Ovary (tissue), 9 donors: ENCODE measurements around the gene TNK2. TPM values are rescaled to one million over a fixed set of nuclear protein-coding genes. Genes with fewer than 3 reads are reported as not detected.

Source experiments
- DNase-seq, 5 donors: peaks; one replicate each; pipeline ENCODE4 v3.0.0-alpha.2; 2019 to 2020
- H3K27ac ChIP-seq, 2 donors: fragments of 200-600 bp; one replicate each; pipeline versions ENCODE4 v1.5.1 to v1.8.0; 2019 to 2022
- H3K27me3 ChIP-seq: fragments of 200-600 bp; one replicate; pipeline ENCODE4 v1.8.0; 2022
- H3K36me3 ChIP-seq: fragments of 200-600 bp; sonication (generic); one replicate; pipeline ENCODE4 v1.5.1; 2019
- H3K4me1 ChIP-seq: one replicate; pipeline ENCODE4 v1.8.1; 2013; ENCODE audit warnings: mild to moderate bottlenecking, moderate library complexity; ENCODE audit not compliant: insufficient read depth
- H3K4me3 ChIP-seq: fragments of 200-600 bp; sonication (generic); one replicate; pipeline ENCODE4 v1.5.1; 2017
- H3K9me3 ChIP-seq, 2 donors: fragments of 200-600 bp in 1 of 2; sonication (generic) in 1 of 2; one replicate each; pipeline versions ENCODE4 v1.5.1 to v1.8.1; 2013 to 2019; ENCODE audit warnings: mild to moderate bottlenecking in 1 of 2, moderate library complexity in 1 of 2
- EP300 ChIP-seq: sonication (generic); formaldehyde crosslinking; IDR thresholded peaks from one replicate; pipeline ENCODE4 v1.6.1; 2017; ENCODE audit warnings: antibody characterized with exemption
- POLR2A ChIP-seq: fragments of 450-650 bp; IDR thresholded peaks from one replicate; pipeline ENCODE4 v1.6.1; 2017; ENCODE audit warnings: antibody characterized with exemption, mild to moderate bottlenecking, moderate library complexity
- WGBS, 3 donors: extraction: QIAGEN DNeasy Blood & Tissue Kit in 1 of 3; methylation state at CpG; one replicate each; pipeline versions ENCODE4 v1.1.5 to v1.1.7; 2013 to 2017; 5-methylcytosine and 5-hydroxymethylcytosine counted together
- intact Hi-C, 4 donors: fragments of 100-400 bp; cut with DNase I; formaldehyde crosslinking; loops; one replicate each; pipeline versions ENCODE4 v1.11.0 to v1.15.1; 2022 to 2023
- polyA plus RNA-seq, 2 donors: library from polyadenylated mRNA; stranded (reverse); fragments of 200-250 nt in 1 of 2; fragments of 350-450 nt in 1 of 2; fragmentation: Illumina TruSeq in 1 of 2; extraction: RNeasy Lipid Tissue Mini Kit (QIAGEN cat#74804) in 1 of 2; gene quantifications; one replicate each; pipeline ENCODE4 v1.2.3, GENCODE V29; 2013 to 2014
- total RNA-seq, 7 donors: library from RNA; depleted of rRNA in 2 of 7; stranded (reverse); fragments of >200 nt in 2 of 7; fragmentation: NEBNext Ultra II Directional in 3 of 7; extraction: Animal tissue kit (Norgen Biotek cat#: 25700) in 3 of 7; gene quantifications; one replicate each; pipeline versions ENCODE4 v1.1.0 to v1.2.4, GENCODE V29; 2016 to 2023
- TF ChIP-seq, protein P1 (sequence below), 3 donors: fragments of 450-650 bp in 2 of 3; fragments of 200-600 bp in 1 of 3; IDR thresholded peaks; one replicate each; pipeline versions ENCODE4 v1.5.1 to v1.8.0; 2016 to 2022; ENCODE audit warnings: antibody characterized with exemption in 3 of 3, mild to moderate bottlenecking in 1 of 3
- donor health status: DM: no; HTN: no; CAD: no; lungs with moderate emphysema.
- donor health status: DM: no; HTN: no; CAD: no.
- donor health status: Bipolar disorder and iron deficiency.
- donor health status: DM: yes; HTN: yes; CAD: no.
- donor health status: DM: no; HTN: no; CAD: no.
- donor health status: DM: yes; HTN: yes; CAD: no.

Gene TNK2
- total and polyA plus RNA-seq, 9 donors = 2.4 to 50.1 (median 32.4) TPM

DNA sequence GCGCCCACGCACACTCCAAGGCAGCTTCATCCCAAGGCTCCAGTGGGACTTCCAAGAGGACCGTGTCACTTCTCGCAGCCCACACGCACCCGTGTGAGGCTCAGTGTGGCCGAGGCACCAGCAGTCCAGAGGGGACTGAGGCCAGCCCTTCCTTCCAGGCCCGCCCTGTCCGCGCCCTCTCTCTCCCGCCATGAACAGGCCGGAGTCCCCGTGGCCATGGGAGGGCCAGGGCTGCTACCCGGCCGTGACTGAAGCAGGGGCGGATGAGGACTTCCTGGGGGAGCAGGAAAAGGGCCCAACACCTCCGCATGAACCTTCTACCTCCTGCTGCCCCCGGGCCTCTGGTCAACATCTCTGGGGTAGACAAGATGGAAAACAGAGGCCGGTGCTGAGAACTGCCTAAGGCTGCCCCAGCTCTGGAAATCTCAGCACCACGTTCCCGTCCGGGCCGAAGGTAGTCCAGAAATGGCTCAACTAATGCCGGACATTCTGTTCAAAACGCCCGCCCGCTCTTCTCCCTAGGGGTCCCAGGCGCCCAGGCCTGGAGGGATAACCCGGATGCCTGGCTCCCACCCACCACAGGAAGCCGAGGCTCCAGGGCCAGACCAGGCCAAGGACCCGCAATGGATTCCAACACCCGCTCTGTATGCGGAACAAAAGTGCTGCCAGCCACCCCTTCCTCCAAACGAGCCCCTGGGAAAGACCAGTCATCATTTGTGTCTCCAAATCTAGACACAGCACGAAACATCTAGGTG, 32.7 kb downstream of the TNK2 start:
- H3K36me3 ChIP-seq = no peaks in the 10 kb centered on the region
- no peaks in the 10 kb centered on the region for H3K4me1 ChIP-seq
- no peaks in the 10 kb centered on the region for H3K9me3 ChIP-seq
- no peak for TF ChIP-seq EP300
- no peak for TF ChIP-seq POLR2A
- TF ChIP-seq, protein P1, sequence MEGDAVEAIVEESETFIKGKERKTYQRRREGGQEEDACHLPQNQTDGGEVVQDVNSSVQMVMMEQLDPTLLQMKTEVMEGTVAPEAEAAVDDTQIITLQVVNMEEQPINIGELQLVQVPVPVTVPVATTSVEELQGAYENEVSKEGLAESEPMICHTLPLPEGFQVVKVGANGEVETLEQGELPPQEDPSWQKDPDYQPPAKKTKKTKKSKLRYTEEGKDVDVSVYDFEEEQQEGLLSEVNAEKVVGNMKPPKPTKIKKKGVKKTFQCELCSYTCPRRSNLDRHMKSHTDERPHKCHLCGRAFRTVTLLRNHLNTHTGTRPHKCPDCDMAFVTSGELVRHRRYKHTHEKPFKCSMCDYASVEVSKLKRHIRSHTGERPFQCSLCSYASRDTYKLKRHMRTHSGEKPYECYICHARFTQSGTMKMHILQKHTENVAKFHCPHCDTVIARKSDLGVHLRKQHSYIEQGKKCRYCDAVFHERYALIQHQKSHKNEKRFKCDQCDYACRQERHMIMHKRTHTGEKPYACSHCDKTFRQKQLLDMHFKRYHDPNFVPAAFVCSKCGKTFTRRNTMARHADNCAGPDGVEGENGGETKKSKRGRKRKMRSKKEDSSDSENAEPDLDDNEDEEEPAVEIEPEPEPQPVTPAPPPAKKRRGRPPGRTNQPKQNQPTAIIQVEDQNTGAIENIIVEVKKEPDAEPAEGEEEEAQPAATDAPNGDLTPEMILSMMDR (IDR thresholded peaks at IDR 0.05) = no peak
- 92 to 93% (median 93%) methylated on average over 35 of the region's 35 CpGs for WGBS, 3 donors
- H3K27ac ChIP-seq = no peak overlapping the region
- no peaks in the 10 kb centered on the region for H3K27me3 ChIP-seq
- H3K4me3 ChIP-seq = no peak overlapping the region
- no peak for DNase-seq
- intact Hi-C loops = no loop called here

DNA sequence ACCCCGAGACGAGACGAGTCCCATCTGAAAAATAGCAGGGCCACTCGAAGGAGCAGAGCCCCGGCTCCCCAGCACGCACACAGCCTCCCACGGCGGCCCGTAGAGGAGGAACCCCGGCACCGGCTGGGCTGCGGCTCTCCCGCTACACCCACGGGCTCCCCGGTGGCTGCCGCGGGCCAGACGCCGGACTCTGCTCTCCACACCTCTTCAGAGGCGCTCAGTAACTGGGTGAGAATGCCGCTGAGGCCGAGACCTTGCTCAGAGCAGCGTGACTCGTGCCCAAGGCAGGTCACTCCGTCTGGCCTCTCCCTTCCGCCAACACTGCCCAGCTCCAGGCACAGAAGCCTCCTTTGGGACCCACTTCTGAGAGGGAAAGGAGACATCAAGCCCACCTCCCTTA, 34.4 kb downstream of the TNK2 start:
- WGBS, 3 donors = 76 to 82% (median 81%) methylated on average over 26 of the region's 26 CpGs
- intact Hi-C loops = no loop called here
- Histone ChIP-seq H3K9me3 (no peaks in the 10 kb centered on the region), H3K27me3 (no peaks in the 10 kb centered on the region), H3K4me1 (no peaks in the 10 kb centered on the region), H3K4me3 (no peak overlapping the region), H3K27ac (no peak overlapping the region), H3K36me3 (no peaks in the 10 kb centered on the region)
- DNase-seq = no peak
- TF ChIP-seq EP300 (no peak), POLR2A (no peak)
- TF ChIP-seq, protein P1 (IDR thresholded peaks at IDR 0.05) = no peak

DNA sequence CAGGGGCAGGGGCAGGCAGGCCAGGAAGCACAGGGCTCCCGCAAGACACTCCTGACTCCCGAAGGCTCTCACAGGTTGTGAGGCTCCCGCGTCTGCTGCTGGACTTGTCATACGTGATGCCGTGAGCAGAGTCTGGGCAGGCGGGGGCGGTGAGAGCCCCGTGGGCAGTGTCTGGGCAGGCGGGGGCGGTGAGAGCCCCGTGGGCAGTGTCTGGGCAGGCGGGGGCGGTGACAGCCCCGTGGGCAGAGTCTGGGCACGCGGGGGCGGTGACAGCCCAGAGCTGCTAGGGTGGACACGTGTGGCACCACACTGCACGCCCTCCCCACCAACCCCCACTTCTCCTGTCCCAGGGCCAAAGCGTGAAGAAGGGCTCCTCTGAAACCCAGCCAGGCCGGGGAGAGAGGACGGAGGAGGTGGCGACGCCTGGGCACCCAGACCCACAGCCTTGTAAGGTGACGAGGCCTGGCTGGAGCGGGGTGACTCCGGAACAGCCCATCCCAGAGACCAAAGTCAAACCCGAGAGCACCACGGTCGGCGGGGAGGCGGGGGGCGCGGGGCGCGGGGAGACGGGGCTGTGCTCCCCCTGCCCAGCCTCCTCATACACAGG, 35.0 kb downstream of the TNK2 start:
- Histone ChIP-seq H3K9me3 (no peaks in the 10 kb centered on the region), H3K4me3 (no peak overlapping the region), H3K36me3 (no peaks in the 10 kb centered on the region), H3K27ac (no peak overlapping the region), H3K27me3 (no peaks in the 10 kb centered on the region), H3K4me1 (no peaks in the 10 kb centered on the region)
- TF ChIP-seq, protein P1 (IDR thresholded peaks at IDR 0.05) = no peak
- no peak for TF ChIP-seq EP300
- TF ChIP-seq POLR2A = no peak
- DNase-seq = no peak
- intact Hi-C loops = no loop called here
- WGBS, 3 donors = 83 to 87% (median 84%) methylated on average over 37 to 38 of the region's 38 CpGs

DNA sequence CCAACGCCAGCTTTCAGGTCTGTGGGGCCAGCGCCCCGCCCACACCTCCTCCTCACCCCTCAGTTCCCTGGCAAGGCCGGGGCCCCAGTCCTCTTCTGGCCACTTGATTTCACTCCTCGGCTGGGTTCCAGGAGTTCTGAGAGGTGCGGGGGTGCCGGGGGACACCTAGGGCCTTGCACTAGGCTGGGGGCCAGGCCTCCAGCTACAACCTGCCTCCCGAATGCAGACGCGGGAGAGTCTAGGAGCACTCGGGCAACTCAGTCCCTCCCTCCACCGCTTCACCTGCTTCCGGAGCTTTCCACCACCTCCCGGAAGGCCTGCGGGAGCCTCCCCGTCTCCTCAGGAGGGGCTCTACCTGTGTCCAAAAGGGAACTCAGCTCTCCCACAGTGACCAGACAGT, 35.6 kb downstream of the TNK2 start:
- intact Hi-C loops = no loop called here
- 90 to 93% (median 93%) methylated on average over 16 of the region's 16 CpGs for WGBS, 3 donors
- DNase-seq = no peak
- Histone ChIP-seq H3K27me3 (no peaks in the 10 kb centered on the region), H3K36me3 (no peaks in the 10 kb centered on the region), H3K4me3 (no peak overlapping the region), H3K27ac (no peak overlapping the region), H3K9me3 (no peaks in the 10 kb centered on the region), H3K4me1 (no peaks in the 10 kb centered on the region)
- TF ChIP-seq EP300 (no peak), POLR2A (no peak)
- TF ChIP-seq, protein P1 (IDR thresholded peaks at IDR 0.05) = no peak
